Inferior parietal cortex (tissue), 1 donor: ENCODE data around the gene LALBA.
A peak's percentile ranks its signal among the peaks of the same experiment; 100 is the strongest.
"Not testable (repeated sequence)": the region's sequence is repeated elsewhere in the genome, so short reads cannot be mapped to it uniquely, and the experiment has no call there.

Experiments
- DNase-seq: peaks from one replicate; pipeline ENCODE4 v3.0.0-alpha.2; 2016; ENCODE audit errors: extremely low spot score

LALBA gene

DNA sequence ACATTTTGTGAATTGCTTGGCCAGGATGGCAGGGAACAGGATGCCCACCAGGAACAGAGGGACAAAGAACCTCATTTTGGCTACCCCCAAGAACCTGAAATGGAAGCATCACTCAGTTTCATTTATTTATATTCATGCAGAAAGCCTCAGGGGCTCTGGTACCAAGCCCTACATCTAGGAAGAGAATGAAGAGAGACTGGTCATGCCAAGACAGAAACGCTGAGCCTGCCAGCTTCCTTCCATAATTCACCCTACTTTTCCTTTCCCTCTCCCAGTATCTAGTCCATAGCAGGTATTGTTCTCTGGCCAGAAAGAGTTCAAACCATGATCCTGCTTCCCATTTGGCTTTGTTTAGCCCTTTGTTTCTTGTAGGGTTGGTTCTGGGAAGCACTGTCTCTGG, at the start of gene LALBA:
Gene LALBA, minus strand, starts transcription at position 101 of the 400 bp plus-strand sequence. Its CDS starts 26 bp downstream, at position 75.
- no peak for DNase-seq

DNA sequence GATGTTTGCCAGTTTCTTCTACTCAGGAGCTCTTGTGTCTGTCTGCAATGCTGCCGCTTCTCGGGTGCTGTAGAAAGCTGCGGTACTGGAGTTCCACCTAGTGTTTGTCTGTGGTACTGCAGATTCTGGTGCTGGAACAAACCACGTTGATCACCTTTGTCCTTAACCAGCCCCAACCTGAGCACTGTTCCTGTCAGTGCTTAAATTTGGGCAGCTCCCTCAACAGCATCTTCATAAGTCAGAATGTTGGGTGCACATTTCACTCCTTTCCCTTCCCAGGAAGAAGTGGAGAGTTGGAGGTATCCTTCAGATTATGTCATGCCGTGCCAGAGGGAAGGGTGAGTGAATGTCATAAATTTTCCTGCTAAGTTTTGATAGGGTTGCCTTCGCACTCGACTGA, 48.7 kb upstream of the LALBA start:
- DNase-seq, result peak; percentile 90

DNA sequence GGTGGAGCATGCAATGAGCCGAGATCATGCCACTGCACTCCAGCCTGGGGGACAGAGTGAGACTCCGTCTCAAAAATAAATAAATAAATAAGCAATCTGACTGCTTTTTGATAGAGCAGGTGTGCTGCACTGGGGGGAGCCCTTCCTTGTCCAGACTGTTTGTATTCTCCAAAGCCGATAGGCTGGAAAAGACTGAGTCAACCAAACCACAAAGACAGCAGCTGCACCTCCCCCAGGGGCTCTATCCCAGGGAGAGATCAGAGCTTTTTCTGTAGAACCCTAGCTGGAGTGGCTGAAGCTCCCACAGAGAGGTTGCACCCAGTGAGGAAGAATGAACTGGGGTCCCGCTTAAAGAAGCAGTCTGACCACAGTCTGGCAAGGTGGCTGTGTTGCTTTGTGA, 45.8 kb upstream of the LALBA start:
- DNase-seq, result no peak

DNA sequence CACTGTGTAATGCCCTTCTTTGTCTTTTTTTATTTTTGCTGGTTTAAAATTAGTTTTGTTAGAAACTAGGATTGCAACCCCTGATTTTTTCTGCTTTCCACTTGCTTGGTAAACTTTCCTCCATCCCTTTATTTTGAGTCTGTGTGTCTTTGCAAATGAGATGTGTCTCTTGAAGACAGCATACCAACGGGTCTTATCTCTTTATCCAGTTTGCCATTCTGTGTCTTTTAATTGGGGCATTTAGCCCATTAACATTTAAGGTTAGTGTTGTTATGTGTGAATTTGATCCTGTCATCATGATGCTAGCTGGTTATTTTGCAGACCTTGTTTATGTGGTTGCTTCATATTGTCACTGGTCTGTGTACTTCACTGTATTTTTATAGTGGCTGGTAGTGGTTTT, 43.5 kb upstream of the LALBA start:
- DNase-seq, result no peak

DNA sequence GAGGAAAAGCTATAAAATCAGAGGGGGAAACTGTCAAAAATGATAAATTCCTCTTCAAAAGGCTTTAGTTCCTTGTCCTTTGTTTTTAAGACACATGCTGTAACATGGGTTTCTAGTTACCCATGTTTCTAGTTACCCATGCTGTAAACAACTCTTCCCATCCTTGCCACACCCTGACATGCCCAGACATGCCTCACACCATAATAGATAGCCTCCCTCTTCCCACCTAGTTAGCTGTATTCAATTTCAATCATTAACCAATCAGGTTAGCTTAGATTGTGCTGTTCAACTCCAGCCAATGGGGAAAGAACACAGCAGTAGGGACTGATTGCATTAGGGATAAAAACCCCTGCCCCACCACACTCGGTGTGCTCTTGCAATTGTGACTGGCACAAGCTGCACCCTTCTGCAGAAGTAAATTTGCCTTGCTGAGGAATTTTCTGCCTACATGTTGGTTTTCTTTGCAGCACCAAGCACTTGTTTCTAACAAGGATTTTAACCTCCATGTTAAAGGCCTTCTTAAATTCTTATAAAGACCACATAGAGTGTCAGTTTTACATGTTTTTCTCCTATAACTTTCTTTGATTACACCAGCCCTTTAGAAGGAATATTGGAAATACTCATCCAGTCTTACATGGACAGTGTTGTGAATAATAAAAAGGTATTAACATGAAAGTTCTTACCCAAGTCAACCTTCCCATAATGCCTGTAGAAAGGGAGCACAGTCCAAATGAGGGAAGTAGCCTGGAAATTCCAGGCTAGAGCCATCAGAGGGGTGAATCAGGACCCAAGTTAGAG, 32.5 kb upstream of the LALBA start:
- no peak for DNase-seq

DNA sequence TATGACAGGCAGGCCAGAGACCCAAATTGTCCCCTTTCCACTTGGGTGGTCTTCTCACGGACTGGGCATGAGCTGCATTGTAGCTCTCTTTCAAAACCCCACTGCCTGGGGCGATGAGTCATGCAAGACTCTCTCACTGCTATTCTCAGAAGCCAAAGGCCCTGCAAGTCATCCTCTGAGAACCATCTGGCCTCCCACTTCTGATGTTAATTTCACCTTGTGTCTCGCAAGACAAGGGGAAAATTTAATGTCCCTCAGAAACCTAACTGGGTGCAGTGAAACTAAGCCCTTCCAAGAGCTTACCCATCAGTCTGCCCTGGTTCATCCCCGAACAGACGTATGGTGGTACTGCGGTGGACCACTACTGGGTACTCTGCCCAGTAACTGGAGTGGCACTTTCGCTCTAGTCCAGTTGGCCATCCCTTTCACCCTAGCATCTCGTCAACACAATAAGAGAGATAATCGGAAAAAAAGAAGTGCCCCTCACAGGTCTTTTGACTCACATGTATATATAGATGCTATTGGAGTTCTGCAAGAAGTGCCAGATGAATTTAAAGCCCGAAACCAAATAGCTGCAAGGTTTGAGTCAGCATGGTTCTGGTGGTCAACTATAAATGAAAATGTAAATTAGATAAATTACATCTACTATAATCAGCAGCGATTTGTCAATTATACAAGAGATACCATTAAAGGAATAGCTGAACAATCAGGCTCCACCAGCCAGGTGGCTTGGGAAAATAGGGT, 31.3 kb upstream of the LALBA start:
- no peak for DNase-seq

DNA sequence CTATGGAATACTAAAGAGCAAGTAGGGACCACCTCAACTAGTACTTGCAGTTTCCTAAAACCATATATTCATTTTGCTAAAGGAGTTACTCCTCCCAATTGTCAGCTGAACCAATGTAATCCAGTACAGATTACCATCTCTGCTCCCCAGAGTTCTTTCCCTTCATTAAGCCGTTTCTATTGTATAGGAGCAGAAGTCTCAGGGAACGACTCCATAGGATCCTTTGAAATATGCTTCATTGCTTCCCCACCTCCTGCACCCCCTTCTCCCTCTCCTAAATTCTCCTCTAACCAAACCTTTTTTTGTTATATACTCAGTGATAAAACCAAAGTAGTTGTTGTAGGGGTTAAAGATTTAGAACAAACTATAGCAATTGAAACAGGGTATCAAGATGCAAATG, 30.7 kb upstream of the LALBA start:
- DNase-seq, result no peak

DNA sequence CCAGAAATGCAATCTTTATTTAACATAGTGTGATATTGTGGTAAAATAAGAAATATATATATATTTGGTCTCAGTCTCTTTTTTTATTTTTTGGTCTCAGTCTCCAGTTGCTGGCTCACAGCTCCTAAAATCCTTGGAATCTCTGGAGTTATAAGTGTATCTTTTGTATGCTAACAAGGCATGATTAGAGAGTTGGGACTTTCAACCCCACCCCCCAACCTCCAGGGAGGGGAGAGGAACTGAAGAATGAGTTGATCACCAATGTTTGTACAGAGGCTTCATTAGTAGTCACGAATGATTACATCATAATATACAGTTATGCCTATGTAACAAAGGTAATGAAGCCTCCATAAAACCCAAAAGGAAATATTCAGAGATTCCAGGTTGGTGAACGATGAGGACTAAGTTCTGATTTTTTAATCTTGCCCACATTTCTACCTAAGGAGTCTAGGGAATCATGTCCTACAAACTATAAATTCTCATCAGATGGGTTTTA, 22.8 kb upstream of the LALBA start:
- no peak for DNase-seq

DNA sequence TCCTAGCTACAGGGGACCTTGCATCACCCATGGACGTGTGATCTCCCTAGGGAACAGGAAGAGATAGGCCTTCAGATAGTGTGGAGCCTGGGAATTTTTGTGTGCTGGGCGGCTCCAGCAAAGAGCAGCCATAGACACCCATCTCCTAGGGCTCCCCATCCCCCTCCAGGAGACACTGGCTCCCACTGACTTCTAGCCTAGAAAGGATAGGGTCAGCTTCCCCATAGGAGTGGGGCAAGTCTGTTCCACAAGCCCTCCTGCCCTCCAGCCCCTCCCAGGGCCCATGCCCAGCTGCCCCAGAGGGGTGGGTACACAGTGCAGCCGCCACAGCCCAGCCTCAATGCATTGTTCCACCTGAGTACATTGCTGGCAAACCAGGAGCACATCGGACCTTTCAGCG, 16.5 kb upstream of the LALBA start:
- DNase-seq, result no peak

DNA sequence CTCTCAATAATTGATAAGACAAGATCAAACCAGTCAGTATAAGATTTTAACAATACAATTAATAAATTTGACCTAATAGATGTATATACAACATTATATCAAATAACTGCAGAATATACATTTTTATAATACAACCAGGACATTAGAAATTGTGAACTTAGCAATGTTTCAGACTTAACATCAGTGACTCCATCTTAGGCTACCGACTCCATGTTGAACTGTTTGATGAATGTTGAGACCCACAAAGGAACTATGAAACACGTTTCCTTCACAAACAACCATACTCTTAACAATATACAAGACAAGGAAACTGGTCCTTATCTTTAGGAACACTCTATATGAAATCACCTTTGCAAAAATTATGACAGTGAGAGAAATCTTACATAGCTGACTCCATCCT, 13.9 kb upstream of the LALBA start:
- no peak for DNase-seq

DNA sequence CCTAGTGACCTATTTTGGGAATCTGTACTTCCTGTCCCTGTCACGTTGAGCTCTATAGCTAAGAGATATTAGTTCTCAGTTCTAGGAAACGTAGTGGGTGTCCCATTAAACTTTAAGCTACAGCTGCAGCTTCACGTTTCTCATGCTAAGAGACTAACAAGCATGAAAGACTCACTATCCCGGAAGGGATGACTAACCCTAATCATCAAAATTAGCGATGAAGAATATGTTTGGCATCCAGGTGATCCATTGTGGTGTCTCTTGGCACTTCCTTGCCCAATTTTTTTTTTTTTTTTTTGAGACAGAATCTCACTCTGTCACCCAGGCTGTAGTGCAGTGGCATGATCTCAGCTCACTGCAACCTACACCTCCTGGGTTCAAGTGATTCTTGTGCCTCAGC, 11.0 kb upstream of the LALBA start:
- DNase-seq, result no peak

DNA sequence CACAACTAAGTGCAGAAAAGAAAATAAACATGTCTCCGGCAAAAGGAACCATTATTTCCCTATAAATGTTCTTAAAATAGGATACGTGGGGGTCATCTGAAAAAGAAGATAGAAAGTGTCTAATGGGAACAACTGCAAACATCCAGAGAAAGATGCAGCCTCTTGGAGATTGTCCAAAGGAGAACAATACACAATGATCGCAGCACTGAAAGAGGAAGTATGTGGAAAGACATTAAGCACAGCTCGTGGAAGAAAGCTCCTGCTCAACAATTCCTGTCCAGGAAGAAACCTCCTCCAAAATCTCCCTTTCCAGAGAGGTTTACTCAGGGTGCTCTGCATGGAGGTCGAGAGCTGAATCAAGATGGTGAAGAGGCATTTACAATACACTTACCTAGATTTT, 2.5 kb upstream of the LALBA start:
- peak; percentile 35 for DNase-seq

DNA sequence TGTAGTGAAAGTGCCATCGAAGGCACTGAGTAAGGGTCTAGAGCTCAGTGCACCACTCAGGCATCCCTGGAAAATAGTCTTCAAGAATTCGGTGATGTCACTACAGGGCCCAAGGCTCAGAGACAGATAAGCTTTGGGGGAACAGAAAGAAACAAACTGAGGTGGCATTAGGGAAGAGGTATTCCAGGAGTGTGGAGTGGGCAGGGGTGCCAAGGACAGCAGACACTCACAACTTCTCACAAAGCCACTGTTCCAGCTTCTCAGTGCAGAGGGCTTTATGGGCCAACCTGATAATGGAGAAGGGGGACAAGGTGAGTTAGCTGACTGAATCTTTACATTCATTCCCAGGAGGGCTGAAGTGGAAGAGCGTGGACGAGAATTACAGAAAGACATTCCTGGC, 2.1 kb downstream of the LALBA start:
- DNase-seq, result no peak

DNA sequence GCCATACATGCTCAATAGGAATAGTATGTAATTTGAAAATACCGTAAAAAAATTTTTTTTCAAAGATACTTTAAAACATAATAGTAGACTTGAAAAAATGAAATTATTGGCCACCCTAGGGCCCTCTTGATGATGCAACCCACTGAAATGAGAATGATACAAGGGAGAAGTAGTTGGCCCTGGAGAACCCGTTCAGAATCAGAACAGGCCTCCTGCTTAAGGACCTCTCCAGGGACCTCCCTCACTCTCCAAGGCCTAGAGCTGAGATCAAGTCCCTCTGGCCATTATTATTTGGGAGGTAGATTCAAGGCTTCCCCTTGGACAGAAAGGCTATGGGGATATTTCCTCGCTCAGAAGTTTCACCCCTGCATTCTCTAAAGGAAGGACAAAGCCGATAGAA, 11.9 kb downstream of the LALBA start:
- DNase-seq, result no peak

DNA sequence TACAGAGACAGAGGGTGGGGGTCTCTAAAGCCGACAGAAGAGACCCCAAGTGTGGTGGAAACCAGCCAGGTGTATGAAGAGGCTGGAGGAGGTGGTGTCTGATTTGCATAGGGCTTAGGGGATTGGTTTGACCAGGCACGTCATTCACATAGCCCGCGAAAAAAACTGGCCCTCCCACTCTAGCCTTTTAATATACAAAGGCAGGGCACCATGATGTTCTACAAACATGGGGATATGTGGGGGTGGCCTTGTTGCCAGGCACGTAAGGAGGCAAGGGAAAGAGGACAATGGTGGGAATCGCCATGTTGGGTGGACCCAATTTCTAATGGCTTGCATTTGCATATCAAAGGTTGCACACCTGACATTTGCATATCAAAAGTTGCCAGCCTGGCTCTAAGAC, 13.2 kb downstream of the LALBA start:
- DNase-seq, result no peak

DNA sequence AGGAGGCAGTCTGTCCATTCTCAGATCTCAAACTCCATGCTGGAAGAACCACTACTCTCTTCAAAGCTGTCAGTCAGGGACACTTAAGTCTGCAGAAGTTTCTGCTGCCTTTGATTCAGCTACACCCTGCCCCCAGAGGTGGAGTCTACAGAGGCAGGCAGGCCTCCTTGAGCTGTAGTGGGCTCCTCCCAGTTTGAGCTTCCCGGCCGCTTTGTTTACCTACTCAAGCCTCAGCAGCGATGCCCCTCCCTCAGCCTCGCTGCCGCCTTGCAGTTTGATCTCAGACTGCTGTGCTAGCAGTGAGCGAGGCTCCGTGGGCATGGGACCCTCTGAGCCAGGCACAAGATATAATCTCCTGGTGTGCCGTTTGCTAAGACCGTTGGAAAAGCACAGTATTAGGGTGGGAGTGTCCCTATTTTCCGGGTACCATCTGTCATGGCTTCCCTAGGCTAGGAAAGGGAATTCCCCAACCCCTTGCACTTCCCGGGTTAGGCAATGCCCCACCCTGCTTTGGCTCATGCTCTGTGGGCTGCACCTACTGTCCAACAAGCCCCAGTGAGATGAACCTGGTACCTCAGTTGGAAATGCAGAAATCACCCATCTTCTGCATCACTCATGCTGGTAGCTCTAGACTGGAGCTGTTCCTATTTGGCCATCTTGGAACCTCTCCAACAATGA, 16.0 kb downstream of the LALBA start:
- DNase-seq, result not testable (repeated sequence)

DNA sequence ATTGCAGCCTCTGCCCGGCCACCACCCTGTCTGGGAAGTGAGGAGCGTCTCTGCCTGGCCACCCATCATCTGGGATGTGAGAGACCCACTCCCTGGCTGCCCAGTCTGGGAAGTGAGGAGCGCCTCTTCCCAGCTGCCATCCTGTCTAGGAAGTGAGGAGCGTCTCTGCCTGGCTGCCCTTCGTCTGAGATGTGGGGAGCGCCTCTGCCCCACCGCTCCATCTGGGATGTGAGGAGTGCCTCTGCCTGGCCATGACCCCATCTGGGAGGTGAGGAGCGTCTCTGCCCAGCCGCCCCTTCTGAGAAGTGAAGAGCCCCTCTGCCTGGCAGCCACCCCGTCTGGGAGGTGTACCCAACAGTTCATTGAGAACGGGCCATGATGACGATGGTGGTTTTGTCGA, 18.2 kb downstream of the LALBA start:
- not testable (repeated sequence) for DNase-seq

DNA sequence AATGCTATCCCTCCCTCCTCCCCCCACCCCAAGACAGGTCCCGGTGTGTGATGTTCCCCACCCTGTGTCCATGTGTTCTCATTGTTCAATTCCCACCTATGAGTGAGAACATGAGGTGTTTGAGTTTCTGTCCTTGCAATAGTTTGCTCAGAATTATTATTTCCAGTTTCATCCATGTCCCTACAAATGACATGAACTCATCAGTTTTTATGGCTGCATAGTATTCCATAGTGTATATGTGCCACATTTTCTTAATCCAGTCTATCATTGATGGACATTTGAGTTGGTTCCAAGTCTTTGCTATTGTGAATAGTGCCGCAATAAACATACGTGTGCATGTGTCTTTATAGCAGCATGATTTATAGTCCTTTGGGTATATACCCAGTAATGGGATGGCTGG, 22.8 kb downstream of the LALBA start:
- DNase-seq, result not testable (repeated sequence)

DNA sequence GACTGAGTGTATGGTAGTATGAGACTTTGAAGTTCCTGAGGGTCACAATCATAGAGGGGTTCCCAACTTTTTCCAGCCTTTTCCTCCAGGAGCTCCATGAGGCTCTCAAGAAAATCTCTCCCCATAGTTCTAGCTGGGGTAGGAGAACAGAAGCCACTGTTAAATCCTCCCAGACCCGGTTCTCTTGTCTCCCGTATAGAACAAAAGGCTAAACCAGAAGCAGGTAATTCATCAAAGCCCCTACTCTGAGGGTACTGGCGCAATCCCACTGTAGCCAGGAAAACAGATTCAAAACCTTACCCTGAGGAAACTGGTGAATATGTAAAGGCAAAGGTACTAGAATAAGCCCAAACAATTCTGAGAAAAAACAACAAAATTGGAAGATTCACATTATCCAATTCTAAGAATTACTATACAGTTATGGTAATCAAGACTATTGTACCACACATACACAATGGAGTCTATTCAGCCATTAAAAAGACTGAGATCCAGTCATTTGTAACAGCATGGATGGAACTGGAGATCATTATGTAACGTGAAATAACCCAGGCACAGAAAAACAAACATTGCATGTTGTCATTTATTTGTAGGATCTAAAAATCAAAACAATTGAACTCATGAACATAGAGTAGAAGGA, 23.9 kb downstream of the LALBA start:
- DNase-seq, result peak; percentile 2

DNA sequence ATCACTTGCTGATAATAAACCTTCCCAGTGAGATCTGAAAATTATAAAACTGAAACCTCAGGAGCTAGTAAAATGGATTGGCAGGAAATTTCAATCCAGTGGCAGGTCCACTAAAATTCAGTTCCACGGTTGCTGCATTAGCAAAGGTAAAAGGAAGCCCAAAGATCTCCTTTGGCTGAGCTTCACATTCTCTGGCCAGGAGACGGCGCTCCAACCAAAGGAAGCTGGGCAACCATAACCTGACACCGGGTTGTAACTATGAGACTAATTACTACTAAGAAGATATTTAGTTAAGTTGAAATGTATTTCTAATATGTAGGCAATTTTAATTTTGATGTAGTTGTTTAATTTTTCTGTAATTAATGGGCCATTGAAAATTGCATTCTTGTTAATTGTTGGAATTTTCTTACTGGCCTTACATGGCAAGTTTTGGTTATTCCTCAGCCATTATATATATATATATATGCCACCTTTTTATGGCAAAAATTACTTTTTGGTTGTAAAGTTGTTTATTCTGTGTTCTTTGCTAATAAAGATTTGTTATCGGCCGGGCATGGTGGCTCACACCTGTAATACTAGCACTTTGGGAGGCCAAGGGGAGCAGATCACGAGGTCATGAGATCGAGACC, 27.4 kb downstream of the LALBA start:
- DNase-seq, result peak; percentile 67

DNA sequence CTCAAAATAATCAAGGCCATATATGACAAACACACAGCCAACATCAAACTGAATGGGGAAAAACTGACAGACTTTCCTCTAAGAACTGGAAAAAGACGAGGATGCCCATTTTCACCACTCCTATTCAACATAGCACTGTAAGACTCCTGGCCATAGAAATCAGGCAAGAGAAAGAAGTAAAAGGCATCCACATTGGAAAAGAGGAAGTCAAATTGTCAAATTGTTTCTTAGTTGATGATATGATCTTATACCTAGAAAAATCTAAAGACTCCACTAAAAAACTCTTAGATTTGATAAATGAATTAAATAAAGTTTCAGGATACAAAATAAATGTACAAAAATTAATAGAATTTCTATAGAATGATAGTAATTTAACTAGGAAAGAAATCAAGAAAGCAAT, 33.2 kb downstream of the LALBA start:
- DNase-seq, result no peak

DNA sequence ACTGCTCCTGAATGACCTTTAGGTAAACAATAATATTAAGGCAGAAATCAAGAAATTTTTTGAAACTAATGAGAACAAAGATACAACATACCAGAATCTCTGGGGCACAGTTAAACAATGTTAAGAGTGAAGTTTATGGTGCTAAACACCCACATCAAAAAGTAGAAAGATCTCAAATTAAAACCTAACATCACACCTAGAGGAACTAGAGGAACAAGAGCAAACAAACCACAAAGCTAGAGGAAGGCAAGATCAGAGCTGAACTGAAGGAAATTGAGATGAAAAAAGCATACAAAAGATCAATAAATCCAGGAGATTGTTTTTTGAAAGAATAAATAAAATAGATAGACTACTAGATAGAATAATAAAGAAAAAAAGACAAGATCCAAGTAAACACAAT, 37.2 kb downstream of the LALBA start:
- DNase-seq, result no peak
